Transverse colon (tissue), 3 donors: ENCODE results near the gene RORC.

Experiments used
- EP300 ChIP-seq: sonication (generic); formaldehyde crosslinking; IDR thresholded peaks from one replicate; pipeline ENCODE4 v1.6.1; 2017; ENCODE audit warnings: antibody characterized with exemption, low read depth
- POLR2A ChIP-seq: fragments of 450-650 bp; IDR thresholded peaks from one replicate; pipeline ENCODE4 v1.6.1; 2016; ENCODE audit warnings: antibody characterized with exemption, mild to moderate bottlenecking, moderate library complexity
- TF ChIP-seq, protein P1 (sequence below), 5 experiments: fragments of 200-600 bp in 3 of 5; fragments of 450-650 bp in 2 of 5; sonication (generic) in 3 of 5; IDR thresholded peaks; 1 replicate in 2 of 5; 2 replicates in 3 of 5; pipeline ENCODE4 v1.5.1; 2016 to 2017; ENCODE audit warnings: antibody characterized with exemption in 5 of 5, inconsistent platforms in 3 of 5, mild to moderate bottlenecking in 2 of 5, moderate library complexity in 1 of 5

DNA sequence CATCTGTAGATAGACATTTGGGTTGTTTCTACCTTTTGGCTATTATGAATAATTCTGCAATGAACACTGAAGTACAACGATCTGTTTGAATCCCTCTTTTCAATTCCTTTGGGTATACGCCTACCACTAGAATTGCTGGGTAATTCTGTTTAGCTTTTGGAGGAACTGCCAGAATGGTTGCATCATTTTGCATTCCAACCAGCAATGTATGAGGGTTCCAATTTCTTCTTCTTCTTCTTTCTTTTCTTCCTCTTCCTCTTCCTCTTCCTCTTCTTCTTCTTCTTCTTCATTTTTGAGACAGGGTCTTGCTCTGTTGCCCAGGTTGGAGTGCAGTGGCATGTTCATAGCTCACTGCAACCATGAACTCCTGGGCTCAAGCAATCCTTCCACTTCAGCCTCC lies 35.7 kb upstream of the RORC start:
- TF ChIP-seq, protein P1, sequence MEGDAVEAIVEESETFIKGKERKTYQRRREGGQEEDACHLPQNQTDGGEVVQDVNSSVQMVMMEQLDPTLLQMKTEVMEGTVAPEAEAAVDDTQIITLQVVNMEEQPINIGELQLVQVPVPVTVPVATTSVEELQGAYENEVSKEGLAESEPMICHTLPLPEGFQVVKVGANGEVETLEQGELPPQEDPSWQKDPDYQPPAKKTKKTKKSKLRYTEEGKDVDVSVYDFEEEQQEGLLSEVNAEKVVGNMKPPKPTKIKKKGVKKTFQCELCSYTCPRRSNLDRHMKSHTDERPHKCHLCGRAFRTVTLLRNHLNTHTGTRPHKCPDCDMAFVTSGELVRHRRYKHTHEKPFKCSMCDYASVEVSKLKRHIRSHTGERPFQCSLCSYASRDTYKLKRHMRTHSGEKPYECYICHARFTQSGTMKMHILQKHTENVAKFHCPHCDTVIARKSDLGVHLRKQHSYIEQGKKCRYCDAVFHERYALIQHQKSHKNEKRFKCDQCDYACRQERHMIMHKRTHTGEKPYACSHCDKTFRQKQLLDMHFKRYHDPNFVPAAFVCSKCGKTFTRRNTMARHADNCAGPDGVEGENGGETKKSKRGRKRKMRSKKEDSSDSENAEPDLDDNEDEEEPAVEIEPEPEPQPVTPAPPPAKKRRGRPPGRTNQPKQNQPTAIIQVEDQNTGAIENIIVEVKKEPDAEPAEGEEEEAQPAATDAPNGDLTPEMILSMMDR (IDR thresholded peaks at IDR 0.05): no peak
- TF ChIP-seq POLR2A (no peak), EP300 (no peak)
